Measurements from ENCODE around the gene TNP1.

DNA sequence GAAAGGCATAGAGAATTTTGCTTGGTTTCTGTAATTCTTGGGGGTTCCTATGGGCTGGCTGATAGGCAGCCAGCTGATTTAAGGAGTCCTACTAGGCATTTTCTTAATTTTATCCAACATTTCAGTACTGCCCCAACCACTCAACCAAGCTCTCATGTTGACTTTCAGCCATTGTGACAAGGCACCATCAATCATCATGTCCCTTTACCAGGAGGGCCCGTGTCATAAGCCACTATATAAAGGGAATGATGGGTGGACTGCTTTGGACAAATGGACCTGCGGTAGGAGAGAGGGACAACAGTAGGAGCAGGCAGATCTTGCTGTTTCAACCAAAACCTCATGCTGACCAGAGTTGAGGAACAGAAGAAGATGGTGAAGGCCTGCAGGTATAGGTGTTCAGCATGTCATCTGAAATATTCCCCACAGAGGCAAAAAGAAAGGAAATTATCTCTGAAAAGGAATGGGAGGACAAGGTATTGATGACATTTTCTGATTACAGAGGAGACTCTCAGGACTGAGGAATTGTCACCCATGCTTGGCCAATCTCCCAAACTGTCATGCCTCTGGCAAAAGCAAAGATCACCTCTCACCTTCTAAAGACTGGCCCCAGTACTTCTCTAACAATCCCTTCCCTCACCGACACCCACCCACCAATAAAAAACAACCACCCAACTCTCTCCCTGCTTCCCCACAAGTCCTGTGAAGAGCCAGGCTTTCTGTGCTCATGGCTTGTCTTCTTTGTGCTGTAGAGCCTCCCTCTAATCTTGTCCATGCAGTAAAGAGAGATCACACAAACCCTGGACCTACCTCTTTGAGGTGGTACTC lies 10.9 kb upstream of the TNP1 start:
- TF ChIP-seq CTCF (IDR thresholded peaks at IDR 0.05; ENCODE audit: borderline replicate concordance, extremely low read depth, low read length, poor library complexity, severe bottlenecking) (no peak), EZH2 (IDR thresholded peaks at IDR 0.05; ENCODE audit: borderline replicate concordance, low read depth, low read length, severe bottlenecking) (no peak)
